HG03097 (cell line): ENCODE data around the gene CLMN.

Experiments
- ATAC-seq: cut with Tn5 transposase; IDR thresholded peaks from one replicate; pipeline ENCODE4 v1.9.1; 2021; ENCODE audit not compliant: unreplicated experiment, low FRiP score

The CLMN gene

GRCh38 chr14:95322651-95323050, 2.9 kb upstream of the CLMN start:
- ATAC-seq: no peak

DNA sequence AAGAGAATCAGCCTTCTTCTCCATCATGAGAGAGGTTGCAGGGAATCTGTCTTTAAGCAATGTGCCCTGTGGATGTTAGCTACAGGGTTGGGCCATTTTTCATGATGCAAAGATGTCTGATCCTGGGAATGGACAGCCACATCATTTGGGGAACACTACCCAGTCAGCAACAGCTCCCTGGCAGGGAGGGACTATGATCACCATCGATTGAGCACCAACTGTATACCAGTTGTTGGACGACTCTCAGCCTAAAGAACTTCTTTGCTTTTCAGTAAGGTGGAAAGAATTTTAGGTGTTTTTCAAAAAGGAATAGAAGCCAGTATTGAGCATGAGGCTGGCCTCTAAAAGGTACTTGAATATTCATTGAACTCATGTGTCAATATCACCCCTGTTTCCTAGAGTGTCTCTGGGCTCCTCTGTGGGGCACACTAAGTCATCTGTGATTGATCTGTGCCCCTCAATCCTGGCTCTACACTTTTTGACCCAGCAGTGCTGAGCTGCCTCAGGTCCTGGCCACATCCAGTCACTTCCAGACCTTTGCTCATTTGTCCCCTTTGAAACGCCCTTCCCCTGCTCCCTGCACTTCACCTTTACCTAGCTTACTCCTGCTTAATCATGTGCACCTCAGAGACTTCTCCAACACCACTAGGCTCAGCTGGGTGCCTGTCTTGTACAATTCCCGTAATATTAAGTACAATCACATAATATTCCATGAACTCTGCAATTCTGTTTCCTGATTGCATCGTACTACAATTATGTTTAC, 2.2 kb upstream of the CLMN start:
- no peak for ATAC-seq

- ATAC-seq: no peak
Observed at GRCh38 chr14:95320955-95321600, 1.4 kb upstream of the CLMN start.

DNA sequence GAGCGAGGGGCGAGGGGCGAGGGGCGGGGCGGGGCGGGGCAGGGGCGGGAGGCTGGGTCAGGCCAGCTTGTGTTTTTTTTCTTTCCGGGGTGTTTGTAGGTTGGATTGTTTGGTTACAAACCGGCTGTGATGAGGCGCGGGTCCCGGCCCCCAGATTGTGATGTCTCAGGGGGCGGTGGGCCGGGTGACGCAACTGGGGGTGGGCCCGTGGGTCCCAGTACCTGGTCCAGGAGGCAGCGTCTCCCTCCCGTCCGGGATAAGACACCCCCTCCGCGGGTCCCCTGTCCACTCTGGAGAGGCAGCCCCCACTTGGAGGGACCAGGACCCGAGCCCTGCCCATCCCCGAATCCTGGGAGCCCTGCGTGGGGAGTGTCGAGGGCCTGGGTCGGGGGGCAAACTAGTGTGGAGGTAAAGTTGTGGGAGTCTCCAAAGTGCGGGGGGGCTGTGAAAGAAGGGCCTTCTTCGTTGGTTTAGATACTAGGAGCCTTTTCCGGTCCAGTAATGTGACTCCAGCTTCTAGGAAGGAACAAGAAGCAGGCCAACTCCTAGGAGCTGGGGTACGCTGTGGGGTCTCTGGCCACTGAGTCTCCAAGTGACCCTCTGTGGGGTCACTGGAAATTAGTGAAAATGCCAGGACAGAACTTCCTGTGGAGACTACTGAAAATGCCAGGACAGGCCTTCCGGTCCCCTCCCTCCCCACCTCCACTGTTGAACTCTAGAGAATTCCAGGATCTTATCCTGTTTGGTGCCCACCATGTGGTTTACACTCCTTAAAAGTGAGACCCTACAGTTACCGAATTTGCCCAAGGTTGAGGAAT, 579 bp upstream of the CLMN start:
- no peak for ATAC-seq

GRCh38 chr14:95318399-95319311, 1.1 kb downstream of the CLMN start:
- no peak for ATAC-seq

DNA sequence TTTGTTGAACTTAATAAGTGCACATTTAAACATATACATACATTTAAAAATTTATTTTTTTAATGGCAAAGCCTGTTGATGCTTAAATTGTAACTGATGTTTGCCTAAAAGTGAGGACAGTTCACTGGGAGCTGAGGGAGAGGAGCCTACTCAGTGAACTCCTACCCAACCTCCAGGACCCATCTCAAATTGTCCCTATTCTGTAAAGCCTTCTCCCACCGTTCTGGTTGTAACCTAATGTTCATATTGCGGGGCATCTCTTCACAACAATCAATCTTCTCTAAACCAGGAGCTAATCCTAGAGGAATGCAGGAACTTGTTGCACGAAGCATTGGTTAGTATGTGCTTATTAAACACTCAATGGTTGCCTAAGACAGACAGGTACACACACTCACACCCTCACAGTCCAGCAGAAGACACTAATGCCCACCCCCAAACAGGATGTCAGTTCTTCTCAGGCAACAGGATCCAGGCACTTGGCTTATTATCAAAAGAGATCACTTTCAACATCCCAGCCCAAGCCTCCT, 1.8 kb downstream of the CLMN start:
- no peak for ATAC-seq

DNA sequence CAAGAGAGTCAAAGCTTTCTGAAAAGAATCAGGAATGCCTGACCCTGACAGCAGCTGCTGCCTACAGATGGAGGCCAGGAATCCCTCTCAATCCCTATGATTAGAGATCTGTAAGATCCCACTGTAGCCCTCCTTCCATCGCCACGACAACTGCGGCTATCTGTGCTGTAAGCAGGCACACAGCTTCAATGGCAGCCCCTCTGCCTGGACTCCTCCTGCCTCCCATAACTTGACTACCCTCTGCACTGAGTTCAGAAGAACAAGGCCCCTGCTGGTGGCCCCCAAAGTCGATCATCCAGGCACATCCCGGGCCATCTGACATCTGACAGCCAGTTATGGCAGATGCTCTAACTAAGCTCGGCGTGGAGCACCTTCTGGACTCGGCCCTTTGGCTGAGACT, 2.9 kb downstream of the CLMN start:
- ATAC-seq: no peak

DNA sequence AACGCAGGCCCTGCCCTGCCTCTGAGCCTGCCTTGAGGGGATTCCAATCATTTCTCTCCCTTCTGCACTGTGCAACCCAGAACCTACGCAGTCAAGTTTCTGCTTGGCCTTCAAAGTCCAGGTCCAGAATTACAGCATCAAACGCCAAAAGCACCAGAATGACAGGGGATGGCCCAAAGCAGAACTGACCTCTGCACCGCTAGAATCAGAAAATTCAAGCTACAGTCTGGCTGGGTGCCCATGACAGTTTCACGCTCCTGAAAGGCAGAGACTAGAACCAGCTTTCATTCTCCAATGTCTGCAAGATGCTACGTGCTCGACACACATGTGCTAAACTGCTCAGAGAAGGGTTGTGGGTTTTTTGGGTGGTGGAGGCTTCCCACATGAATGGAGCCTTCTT, 4.1 kb downstream of the CLMN start:
- ATAC-seq: no peak

DNA sequence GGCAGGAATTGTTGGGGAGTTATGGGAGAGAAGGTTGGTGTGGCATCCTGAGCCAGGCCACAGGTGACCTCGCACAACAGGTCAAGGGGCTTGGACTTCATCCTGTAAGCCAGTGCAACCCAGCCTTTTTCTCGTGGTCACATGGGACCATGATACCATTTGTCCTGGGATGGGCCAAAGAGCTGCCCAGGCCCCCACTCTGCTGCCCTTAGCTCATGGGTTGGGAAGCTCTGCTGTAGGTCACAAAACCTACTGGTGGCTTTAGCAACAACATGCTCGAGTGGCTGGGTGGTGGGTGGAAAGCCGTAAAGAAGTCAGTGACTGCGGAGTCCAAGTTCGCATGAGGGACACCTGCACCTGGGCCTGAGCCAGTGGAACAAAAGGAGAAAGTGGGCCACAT, 4.6 kb downstream of the CLMN start:
- ATAC-seq: no peak

DNA sequence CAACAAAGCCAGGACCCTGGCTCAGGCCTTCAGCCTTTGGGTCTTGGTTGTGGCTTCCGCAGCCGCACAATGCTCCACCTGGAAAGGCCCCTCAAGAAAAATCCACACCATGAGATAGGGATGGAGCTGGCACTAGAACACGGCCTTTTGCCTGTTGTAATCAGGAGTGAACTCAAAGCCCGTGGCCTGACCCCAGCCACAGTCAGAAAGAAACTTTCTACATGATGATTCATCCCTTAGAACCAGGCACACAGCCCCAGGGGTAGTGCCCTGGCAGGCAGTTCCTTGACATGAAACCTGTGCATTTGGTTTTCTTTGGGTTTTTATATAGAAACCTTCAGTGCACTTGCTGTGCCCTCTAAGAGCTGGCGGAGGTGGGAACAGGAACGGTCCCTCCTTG, 5.1 kb downstream of the CLMN start:
- ATAC-seq: peak; percentile 72

DNA sequence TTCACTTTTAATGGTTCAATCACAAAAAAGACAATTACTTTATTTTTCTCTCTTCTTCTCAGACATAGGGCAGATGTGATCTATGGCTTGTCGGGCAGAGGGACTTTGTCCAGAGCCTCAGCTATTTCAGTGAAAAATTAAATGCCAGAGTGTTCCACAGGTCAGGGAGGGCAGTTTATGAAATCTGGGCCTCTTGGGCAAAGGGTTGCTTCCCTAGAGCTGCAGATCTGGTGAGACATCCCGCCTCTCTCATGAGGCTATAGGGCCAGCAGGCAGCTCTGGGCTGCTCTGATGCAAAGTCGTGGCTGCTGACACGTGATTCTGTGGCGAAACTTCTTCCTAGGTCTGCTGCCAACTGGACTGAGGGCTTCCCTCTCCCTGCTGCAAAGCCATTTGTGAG, 6.0 kb downstream of the CLMN start:
- ATAC-seq: no peak

DNA sequence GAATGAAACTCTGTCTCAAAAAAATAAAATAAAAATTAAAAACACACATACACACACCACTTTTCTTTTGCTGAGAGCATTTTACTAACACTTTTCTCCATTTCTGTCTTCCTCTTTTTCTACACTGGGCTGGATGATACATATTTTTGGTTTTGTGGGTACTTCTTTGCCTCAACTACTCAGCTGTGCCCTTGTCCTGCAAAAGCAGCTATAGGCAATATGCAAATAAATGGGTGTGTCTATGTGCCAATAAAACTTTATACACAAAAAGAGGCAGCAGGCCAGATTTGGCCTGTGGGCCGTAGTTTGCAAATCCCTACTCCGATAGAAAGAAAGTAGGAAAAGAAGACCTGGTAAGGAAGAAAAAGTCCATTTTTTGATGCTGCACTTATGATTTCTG, 6.5 kb downstream of the CLMN start:
- no peak for ATAC-seq

DNA sequence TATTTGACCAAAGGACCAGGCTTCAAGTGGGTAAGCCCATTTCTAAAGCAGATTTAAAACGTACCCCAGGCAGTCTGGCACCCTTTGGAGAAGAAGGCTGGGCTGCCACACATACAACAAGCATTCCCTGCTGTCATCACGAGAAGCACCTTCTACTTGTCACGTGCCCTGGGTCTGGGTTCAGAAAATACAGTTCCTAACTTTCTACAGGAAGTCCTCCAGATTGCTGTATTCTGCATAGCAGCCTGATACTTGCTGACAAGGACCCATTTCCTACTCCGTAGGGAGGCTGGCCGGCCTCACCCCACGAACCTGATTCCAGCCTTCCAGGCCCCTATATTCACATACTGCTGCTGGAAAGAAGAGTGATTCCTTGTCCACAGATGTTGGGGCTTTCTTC, 7.4 kb downstream of the CLMN start:
- ATAC-seq: no peak

- ATAC-seq: no peak
Observed at GRCh38 chr14:95311752-95312151, 8.0 kb downstream of the CLMN start.

- no peak for ATAC-seq
Observed at GRCh38 chr14:95310635-95311380, 8.9 kb downstream of the CLMN start.

DNA sequence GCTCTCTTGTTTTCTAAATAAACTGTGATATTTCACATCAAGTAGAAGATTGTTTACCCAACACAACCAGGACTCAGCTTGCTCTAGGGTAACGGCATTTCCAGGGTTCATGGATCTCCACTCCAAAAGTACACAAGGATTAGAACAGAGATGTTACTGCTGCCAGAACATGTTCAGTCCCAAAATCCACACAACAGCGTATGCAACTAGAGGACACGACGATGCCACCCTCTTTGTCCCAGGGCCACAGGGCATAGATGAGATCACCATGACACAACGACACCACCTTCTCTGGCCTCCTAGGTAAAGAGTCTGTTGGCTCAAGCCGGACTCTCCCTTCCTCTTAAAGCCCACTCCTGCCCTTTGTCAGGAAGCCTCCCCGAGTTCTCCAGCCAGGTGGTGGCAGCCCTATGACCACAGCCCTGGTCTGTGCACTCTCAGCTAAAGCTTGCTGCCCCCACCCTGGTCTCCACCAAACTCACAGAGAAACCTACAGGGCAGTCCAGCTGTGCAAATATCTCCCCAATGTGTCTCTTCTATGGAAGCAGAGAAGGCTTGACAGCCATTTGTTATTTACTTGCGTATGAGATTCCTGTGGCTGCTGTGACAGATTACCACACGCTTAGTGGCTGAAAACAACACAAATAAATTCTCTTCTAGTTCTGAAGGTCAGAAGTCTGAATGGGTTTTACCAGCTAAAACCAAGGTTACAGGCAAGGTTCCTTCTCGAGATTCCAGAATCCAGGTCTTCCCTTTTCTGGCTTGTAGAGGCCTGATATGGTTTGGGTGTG, 10.3 kb downstream of the CLMN start:
- no peak for ATAC-seq

DNA sequence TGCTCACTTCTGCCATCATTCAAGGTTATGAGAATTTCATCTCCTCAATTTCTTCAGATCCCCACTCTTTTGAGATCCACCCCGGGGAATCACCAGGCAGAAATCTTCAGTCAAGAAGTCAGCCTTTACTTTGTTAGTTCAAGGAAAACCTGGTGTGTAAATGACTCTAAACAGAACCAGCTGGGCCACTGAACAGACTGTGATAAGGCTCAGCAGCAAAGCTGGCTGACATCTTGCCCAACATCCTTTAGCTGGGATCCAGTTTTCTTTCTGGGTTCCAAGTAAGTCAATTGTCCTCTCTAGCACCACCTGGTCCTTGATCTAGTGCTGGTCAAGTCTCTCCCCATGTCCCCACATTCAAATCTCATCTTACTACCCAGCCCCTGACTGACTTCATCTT, 11.6 kb downstream of the CLMN start:
- no peak for ATAC-seq

- no peak for ATAC-seq
Observed at GRCh38 chr14:95307402-95308041, 12.2 kb downstream of the CLMN start.
